Breast epithelium (tissue), 4 donors: Measurements from ENCODE around the gene TRAF3IP1. TPM values are rescaled to one million over a fixed set of nuclear protein-coding genes. Genes with fewer than 3 reads are reported as not detected.

Experiments
- DNase-seq, 2 donors: peaks; one replicate each; pipeline ENCODE4 v3.0.0-alpha.2; 2019; ENCODE audit warnings: low spot score in 2 of 2
- H3K27ac ChIP-seq, 2 donors: fragments of 200-600 bp; sonication (generic) in 1 of 2; one replicate each; pipeline ENCODE4 v1.5.1; 2016 to 2019; ENCODE audit warnings: mild to moderate bottlenecking in 1 of 2
- H3K27me3 ChIP-seq, 2 donors: fragments of 200-600 bp; sonication (generic) in 1 of 2; one replicate each; pipeline versions ENCODE4 v1.5.1 to v1.6.0; 2017 to 2019; ENCODE audit warnings: control low read depth in 1 of 2, mild to moderate bottlenecking in 1 of 2
- H3K36me3 ChIP-seq: fragments of 200-600 bp; one replicate; pipeline ENCODE4 v1.5.1; 2019
- H3K4me1 ChIP-seq, 2 donors: fragments of 200-600 bp; sonication (generic); one replicate each; pipeline ENCODE4 v1.5.1; 2016 to 2019; ENCODE audit warnings: control low read depth in 1 of 2
- H3K4me3 ChIP-seq, 3 donors: fragments of 200-600 bp; sonication (generic); 1 replicate in 2 of 3; 2 replicates in 1 of 3; pipeline ENCODE4 v1.5.1; 2016 to 2019; ENCODE audit warnings: mild to moderate bottlenecking in 3 of 3, moderate library complexity in 2 of 3
- H3K9me3 ChIP-seq, 2 donors: fragments of 200-600 bp; sonication (generic) in 1 of 2; one replicate each; pipeline ENCODE4 v1.5.1; 2016 to 2019; ENCODE audit warnings: control low read depth in 1 of 2
- POLR2A ChIP-seq: fragments of 450-650 bp; IDR thresholded peaks from one replicate; pipeline ENCODE4 v1.6.1; 2016; ENCODE audit warnings: antibody characterized with exemption, mild to moderate bottlenecking, moderate library complexity
- POLR2AphosphoS5 ChIP-seq, 3 donors: sonication (generic); formaldehyde crosslinking; IDR thresholded peaks; one replicate each; pipeline ENCODE4 v1.6.1; 2017; ENCODE audit warnings: antibody characterized with exemption in 3 of 3
- intact Hi-C: fragments of 100-400 bp; cut with DNase I; formaldehyde crosslinking; loops from one replicate; pipeline ENCODE4 v1.15.1; 2023; ENCODE audit warnings: low total_unique reads
- total RNA-seq, 3 donors: library from RNA; depleted of rRNA; stranded (reverse); fragments of >200 nt; gene quantifications; one replicate each; pipeline ENCODE4 v1.1.0, GENCODE V29; 2016
- TF ChIP-seq, protein P1 (sequence below), 3 donors: fragments of 450-650 bp; IDR thresholded peaks; one replicate each; pipeline ENCODE4 v1.5.1; 2016 to 2017; ENCODE audit warnings: antibody characterized with exemption in 3 of 3, mild to moderate bottlenecking in 3 of 3, moderate library complexity in 3 of 3

Gene TRAF3IP1
- total RNA-seq, 3 donors from 2014 or later = 12.1 to 20.6 (median 15.7) TPM

DNA sequence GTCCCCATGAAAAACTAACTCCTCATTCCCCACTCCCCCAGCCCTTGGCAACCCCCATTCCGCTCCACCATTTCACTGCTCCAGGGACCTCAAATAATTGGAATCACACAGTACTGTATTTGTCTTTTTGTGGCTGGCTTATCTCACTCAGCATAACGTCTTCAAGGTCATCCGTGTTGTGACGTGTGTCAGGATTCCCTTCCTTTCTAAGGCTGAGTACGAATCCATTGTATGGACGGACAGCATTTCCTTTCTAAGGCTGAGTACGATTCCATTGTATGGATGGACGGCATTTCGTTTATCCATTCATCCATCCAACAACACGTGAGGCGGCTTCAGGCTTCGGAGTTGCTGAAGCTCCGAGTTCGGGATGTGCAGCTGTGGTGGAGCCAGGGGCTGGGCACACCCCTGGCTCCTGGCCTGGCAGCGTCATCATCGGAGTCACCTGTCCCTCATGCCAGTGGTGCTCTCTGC, 105.2 kb downstream of the TRAF3IP1 start:
- peaks cover 0 to 3% of the 10 kb centered on the region in 2 donors for H3K9me3 ChIP-seq
- no peaks in the 10 kb centered on the region for H3K36me3 ChIP-seq
- no peak for DNase-seq
- no peaks in the 10 kb centered on the region for H3K4me1 ChIP-seq
- intact Hi-C loops = no loop called here
- TF ChIP-seq, protein P1, sequence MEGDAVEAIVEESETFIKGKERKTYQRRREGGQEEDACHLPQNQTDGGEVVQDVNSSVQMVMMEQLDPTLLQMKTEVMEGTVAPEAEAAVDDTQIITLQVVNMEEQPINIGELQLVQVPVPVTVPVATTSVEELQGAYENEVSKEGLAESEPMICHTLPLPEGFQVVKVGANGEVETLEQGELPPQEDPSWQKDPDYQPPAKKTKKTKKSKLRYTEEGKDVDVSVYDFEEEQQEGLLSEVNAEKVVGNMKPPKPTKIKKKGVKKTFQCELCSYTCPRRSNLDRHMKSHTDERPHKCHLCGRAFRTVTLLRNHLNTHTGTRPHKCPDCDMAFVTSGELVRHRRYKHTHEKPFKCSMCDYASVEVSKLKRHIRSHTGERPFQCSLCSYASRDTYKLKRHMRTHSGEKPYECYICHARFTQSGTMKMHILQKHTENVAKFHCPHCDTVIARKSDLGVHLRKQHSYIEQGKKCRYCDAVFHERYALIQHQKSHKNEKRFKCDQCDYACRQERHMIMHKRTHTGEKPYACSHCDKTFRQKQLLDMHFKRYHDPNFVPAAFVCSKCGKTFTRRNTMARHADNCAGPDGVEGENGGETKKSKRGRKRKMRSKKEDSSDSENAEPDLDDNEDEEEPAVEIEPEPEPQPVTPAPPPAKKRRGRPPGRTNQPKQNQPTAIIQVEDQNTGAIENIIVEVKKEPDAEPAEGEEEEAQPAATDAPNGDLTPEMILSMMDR (IDR thresholded peaks at IDR 0.05) = no peak
- TF ChIP-seq POLR2AphosphoS5 (IDR thresholded peaks at IDR 0.05) = no peak
- no peak for TF ChIP-seq POLR2A
- H3K4me3 ChIP-seq = peak overlapping the region in 2 of 3 donors; percentile 82 to 93
- H3K27me3 ChIP-seq = no peaks in the 10 kb centered on the region
- peak overlapping the region; percentile 91 to 96 for H3K27ac ChIP-seq

DNA sequence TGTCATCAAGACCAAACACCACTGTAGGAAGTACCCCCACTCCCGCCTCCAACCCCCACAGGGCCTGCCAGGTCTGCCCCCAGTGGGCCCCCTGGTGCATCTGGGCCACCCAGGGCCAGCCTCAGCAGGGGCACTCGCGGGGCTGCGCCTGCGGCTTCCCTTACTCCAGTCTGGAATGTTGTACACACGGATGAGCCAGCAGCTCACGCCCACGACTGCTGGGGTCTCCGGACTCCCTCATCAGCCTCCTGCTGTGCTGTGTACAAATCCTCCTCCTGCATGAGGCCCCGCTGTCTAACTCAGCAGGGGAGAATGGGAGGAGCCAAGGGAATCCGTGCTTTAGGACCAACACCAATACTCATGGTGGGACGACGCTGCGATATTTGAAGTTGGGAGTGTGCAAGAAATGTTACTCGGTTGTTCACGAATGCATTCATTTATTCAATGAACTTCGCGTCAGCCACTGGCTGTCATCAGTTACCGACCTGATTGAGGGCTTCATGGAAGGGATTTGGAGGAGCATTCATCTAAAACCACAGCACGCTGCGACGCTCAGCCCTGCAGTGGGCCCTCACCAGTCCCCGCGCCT, 105.8 kb downstream of the TRAF3IP1 start:
- Histone ChIP-seq H3K4me1 (no peaks in the 10 kb centered on the region), H3K4me3 (peak overlapping the region; percentile 82 to 93 (median 92)), H3K36me3 (no peaks in the 10 kb centered on the region), H3K27ac (peak overlapping the region; percentile 91 to 96), H3K9me3 (peaks cover 0 to 8% of the 10 kb centered on the region in 2 donors), H3K27me3 (no peaks in the 10 kb centered on the region)
- no peak for DNase-seq
- no peak for TF ChIP-seq POLR2AphosphoS5 (IDR thresholded peaks at IDR 0.05)
- TF ChIP-seq, protein P1 (IDR thresholded peaks at IDR 0.05) = no peak
- no peak for TF ChIP-seq POLR2A
- intact Hi-C loops = no loop called here

DNA sequence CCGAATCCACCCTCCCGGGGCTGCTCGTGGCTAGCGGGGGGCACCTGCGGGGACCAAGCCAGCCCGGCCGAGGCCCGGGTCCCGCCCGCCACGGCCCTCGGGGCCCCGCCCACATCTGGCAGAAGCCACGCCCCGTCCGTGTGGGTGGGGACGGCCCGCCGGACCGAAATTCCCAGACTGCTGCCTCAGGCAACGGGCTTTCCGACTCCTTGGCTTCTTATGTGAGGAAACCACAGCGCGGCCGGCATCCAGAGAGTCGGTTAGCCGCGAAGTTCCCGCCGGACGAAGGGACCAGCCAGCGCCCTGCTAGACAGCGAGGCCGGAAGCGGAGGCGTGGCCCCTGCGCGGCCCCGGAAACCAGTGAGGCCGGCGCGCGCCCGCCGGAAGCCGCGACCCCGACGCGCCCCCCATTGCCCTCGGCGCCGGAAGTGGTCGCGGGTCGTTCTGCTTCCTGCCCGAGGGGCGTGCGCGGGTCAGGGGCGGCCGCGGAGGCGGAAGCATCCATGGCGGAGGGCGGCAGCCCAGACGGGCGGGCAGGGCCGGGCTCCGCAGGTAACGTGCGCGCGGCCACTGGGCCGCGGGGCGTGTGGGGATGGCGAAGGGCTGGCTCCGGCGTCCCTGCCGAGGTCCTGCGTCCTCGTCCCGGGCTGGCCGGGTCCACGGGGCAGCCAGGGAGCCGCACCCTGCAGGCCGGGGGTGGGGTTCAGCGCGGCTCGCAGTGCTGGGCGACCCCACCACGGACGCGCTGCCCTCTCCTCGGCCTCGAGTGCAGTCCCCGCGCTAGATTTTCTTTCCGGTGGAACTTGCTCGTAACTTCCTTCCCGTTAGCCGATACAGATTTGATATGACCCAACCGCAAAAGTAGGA, 106.5 kb downstream of the TRAF3IP1 start, which contains the start of gene ASB1:
Gene ASB1, plus strand, starts transcription at position 360 of the 867 bp plus-strand sequence. Its CDS starts 144 bp downstream, at position 504.
- H3K36me3 ChIP-seq = no peaks in the 10 kb centered on the region
- peaks cover 0 to 8% of the 10 kb centered on the region in 2 donors for H3K9me3 ChIP-seq
- intact Hi-C loops = no loop called here
- TF ChIP-seq, protein P1 (IDR thresholded peaks at IDR 0.05) = no peak
- TF ChIP-seq POLR2A = no peak
- peak in 2 of 3 donors; percentile 42 to 47 for TF ChIP-seq POLR2AphosphoS5 (IDR thresholded peaks at IDR 0.05)
- peak within 1 kb of the TSS; percentile 91 to 96 for H3K27ac ChIP-seq
- peak; percentile 67 to 72 for DNase-seq
- peak within 1 kb of the TSS; percentile 82 to 93 (median 92) for H3K4me3 ChIP-seq
- H3K27me3 ChIP-seq = no peaks in the 10 kb centered on the region
- no peaks in the 10 kb centered on the region for H3K4me1 ChIP-seq

DNA sequence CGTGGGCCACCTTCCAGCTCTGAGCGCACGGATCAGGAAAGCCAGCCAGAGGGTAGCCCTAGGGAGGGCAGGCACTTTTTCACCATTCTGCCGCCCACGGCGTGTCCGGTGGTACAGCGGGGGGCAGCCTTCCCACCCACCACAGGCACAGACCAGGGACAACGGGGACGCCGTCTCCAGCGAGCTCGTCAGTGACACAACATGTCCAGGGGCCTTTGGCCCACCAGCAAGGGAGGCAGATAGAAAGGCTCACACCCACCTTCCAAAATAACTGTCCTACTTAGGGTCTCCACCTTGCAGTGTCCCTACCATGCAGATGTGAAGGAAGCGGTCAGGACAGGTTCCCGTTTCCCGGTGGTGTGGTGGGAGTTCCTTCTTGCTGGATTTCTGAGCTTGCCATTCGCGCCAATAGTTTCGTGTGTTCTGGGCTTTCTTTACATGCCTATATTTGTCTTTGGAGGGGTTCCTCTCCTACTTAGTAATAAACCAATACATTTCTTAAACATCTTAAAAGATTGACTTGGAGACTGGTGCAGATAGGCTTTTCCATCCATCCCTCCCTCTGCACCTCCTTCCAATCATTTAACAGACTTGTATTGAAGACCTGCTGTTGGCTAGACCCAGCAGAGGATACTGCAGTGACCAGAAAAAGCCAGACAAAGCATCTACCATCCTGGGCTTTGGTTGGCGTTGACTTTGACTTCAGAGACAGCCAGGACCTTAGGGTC, 107.3 kb downstream of the TRAF3IP1 start:
- H3K4me3 ChIP-seq = peak overlapping the region; percentile 82 to 93 (median 92)
- peaks cover 0 to 8% of the 10 kb centered on the region in 2 donors for H3K9me3 ChIP-seq
- intact Hi-C loops = no loop called here
- no peak for DNase-seq
- no peaks in the 10 kb centered on the region for H3K27me3 ChIP-seq
- TF ChIP-seq POLR2AphosphoS5 (IDR thresholded peaks at IDR 0.05) = no peak
- no peak for TF ChIP-seq POLR2A
- TF ChIP-seq, protein P1 (IDR thresholded peaks at IDR 0.05) = no peak
- peak overlapping the region; percentile 91 to 96 for H3K27ac ChIP-seq
- no peaks in the 10 kb centered on the region for H3K4me1 ChIP-seq
- no peaks in the 10 kb centered on the region for H3K36me3 ChIP-seq
